Measurements from ENCODE around the gene SORCS1.

- TF ChIP-seq, protein P1, sequence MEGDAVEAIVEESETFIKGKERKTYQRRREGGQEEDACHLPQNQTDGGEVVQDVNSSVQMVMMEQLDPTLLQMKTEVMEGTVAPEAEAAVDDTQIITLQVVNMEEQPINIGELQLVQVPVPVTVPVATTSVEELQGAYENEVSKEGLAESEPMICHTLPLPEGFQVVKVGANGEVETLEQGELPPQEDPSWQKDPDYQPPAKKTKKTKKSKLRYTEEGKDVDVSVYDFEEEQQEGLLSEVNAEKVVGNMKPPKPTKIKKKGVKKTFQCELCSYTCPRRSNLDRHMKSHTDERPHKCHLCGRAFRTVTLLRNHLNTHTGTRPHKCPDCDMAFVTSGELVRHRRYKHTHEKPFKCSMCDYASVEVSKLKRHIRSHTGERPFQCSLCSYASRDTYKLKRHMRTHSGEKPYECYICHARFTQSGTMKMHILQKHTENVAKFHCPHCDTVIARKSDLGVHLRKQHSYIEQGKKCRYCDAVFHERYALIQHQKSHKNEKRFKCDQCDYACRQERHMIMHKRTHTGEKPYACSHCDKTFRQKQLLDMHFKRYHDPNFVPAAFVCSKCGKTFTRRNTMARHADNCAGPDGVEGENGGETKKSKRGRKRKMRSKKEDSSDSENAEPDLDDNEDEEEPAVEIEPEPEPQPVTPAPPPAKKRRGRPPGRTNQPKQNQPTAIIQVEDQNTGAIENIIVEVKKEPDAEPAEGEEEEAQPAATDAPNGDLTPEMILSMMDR (IDR thresholded peaks at IDR 0.05) = no peak
- TF ChIP-seq POLR2A (IDR thresholded peaks at IDR 0.05) = no peak
Measured at GRCh38 chr10:106636766-106637491, 527.6 kb downstream of the SORCS1 start.

Measured in prostate gland (tissue), 2 donors.